H1 (cell line): ENCODE data around the gene TFB1M. TPM values are rescaled to one million over a fixed set of nuclear protein-coding genes. Genes with fewer than 3 reads are reported as not detected.

Source experiments
- CTCF ChIA-PET: fragments of 300-600 bp; sonication (Branson Sonifier 250); formaldehyde crosslinking; loops from one replicate; lab custom pipeline; 2021; ENCODE audit not compliant: partially characterized antibody; lab: Charles Lee
- POLR2A ChIA-PET: fragments of 300-600 bp; sonication (Branson Sonifier 250); formaldehyde crosslinking; loops from one replicate; lab custom pipeline; 2021; ENCODE audit warnings: inconsistent platforms; ENCODE audit not compliant: partially characterized antibody; lab: Charles Lee
- DNase-seq, 2 experiments: peaks; one replicate each; pipeline versions ENCODE4 v3.0.0 to v3.0.0-alpha.2; 2010 to 2022; ENCODE audit warnings: low spot score in 2 of 2, low read depth in 1 of 2, mixed read lengths in 1 of 2
- FAIRE-seq: peaks from 2 replicates; lab custom pipeline; 2011; peaks lifted over from hg19 to GRCh38; lab: Jason Lieb, UNC
- H2AFZ ChIP-seq: 2 replicates; pipeline ENCODE4 v1.8.1; 2012; ENCODE audit warnings: low read length, inconsistent platforms
- H2AK5ac ChIP-seq: 2 replicates; pipeline ENCODE4 v1.6.1; 2013; ENCODE audit warnings: low read depth, low read length
- H2BK120ac ChIP-seq: replicated peaks from 2 replicates; pipeline ENCODE3; 2013; ENCODE audit warnings: low read depth, low read length, inconsistent platforms
- H2BK12ac ChIP-seq: 2 replicates; pipeline ENCODE4 v1.6.1; 2013; ENCODE audit warnings: low read depth, low read length
- H2BK15ac ChIP-seq: 2 replicates; pipeline ENCODE4 v1.6.1; 2013; ENCODE audit warnings: low read length
- H2BK20ac ChIP-seq: 2 replicates; pipeline ENCODE4 v1.6.1; 2013; ENCODE audit warnings: low read length
- H2BK5ac ChIP-seq: 2 replicates; pipeline ENCODE4 v1.6.1; 2013; ENCODE audit warnings: low read depth, low read length
- H3K14ac ChIP-seq: 2 replicates; pipeline ENCODE4 v1.6.1; 2013; ENCODE audit warnings: inconsistent platforms; ENCODE audit not compliant: insufficient read length
- H3K18ac ChIP-seq: 2 replicates; pipeline ENCODE4 v1.6.1; 2013; ENCODE audit warnings: low read length; ENCODE audit errors: extremely low read depth
- H3K23ac ChIP-seq: 2 replicates; pipeline ENCODE4 v1.6.1; 2013; ENCODE audit warnings: inconsistent platforms; ENCODE audit not compliant: insufficient read length
- H3K23me2 ChIP-seq: 2 replicates; pipeline ENCODE4 v1.6.1; 2013; ENCODE audit warnings: low read depth, low read length
- H3K27ac ChIP-seq: 2 replicates; pipeline ENCODE4 v1.6.1; 2011; ENCODE audit warnings: low read depth, low read length, inconsistent platforms
- H3K27me3 ChIP-seq, 4 experiments: replicated peaks in 1 of 4; 1 replicate in 1 of 4; 2 replicates in 3 of 4; pipeline versions ENCODE4 v1.6.1 to v1.8.1; 2011 to 2013; ENCODE audit warnings: low read length in 3 of 4, mild to moderate bottlenecking in 3 of 4, inconsistent platforms in 2 of 4, mixed read lengths in 2 of 4, moderate library complexity in 1 of 4; ENCODE audit not compliant: control insufficient read depth in 3 of 4, insufficient read depth in 3 of 4; ENCODE audit errors: extremely low read depth in 1 of 4
- H3K36me3 ChIP-seq, 4 experiments: 2 replicates each; pipeline versions ENCODE4 v1.6.1 to v1.8.1; 2011 to 2013; ENCODE audit warnings: mild to moderate bottlenecking in 4 of 4, low read length in 3 of 4, moderate library complexity in 2 of 4, control low read depth in 1 of 4, inconsistent platforms in 1 of 4; ENCODE audit not compliant: insufficient read depth in 4 of 4, control insufficient read depth in 2 of 4
- H3K4ac ChIP-seq: replicated peaks from 2 replicates; pipeline ENCODE3; 2013; ENCODE audit warnings: low read length, low read depth, mixed read lengths, inconsistent platforms; ENCODE audit not compliant: insufficient read length
- H3K4me1 ChIP-seq, 4 experiments: replicated peaks in 1 of 4; 1 replicate in 1 of 4; 2 replicates in 3 of 4; pipeline versions ENCODE4 v1.6.1 to v1.8.1; 2011 to 2013; ENCODE audit warnings: low read length in 3 of 4, inconsistent platforms in 2 of 4, mixed read lengths in 1 of 4; ENCODE audit not compliant: insufficient read depth in 4 of 4, control insufficient read depth in 3 of 4
- H3K4me2 ChIP-seq, 2 experiments: 2 replicates each; pipeline versions ENCODE4 v1.6.1 to v1.8.1; 2011 to 2013; ENCODE audit warnings: low read depth in 2 of 2, low read length in 2 of 2, control low read depth in 1 of 2, inconsistent platforms in 1 of 2, mild to moderate bottlenecking in 1 of 2; ENCODE audit not compliant: insufficient read depth in 1 of 2
- H3K4me3 ChIP-seq, 4 experiments: fragments of 200-600, 300-600 bp in 1 of 4; sonication (generic), shearing (Covaris generic), sonication (Bioruptor Twin) in 1 of 4; 2 replicates each; pipeline versions ENCODE4 v1.5.1 to v1.8.1; 2011 to 2016; ENCODE audit warnings: low read length in 4 of 4, low read depth in 3 of 4, control low read depth in 2 of 4, inconsistent platforms in 2 of 4, mild to moderate bottlenecking in 2 of 4, mixed read lengths in 1 of 4, moderate library complexity in 1 of 4; ENCODE audit not compliant: insufficient read depth in 2 of 4; ENCODE audit errors: extremely low read depth in 1 of 4
- H3K56ac ChIP-seq: replicated peaks from 2 replicates; pipeline ENCODE3; 2013; ENCODE audit warnings: low read depth, mild to moderate bottlenecking, mixed read lengths, low read length, inconsistent platforms; ENCODE audit not compliant: insufficient read length
- H3K79me1 ChIP-seq: 2 replicates; pipeline ENCODE4 v1.6.1; 2013; ENCODE audit warnings: low read depth, low read length, control low read depth
- H3K79me2 ChIP-seq, 2 experiments: 2 replicates each; pipeline versions ENCODE4 v1.6.1 to v1.8.1; 2012 to 2013; ENCODE audit warnings: low read length in 2 of 2, mild to moderate bottlenecking in 2 of 2, inconsistent platforms in 1 of 2; ENCODE audit not compliant: insufficient read depth in 2 of 2, control insufficient read depth in 1 of 2
- H3K9ac ChIP-seq, 4 experiments: replicated peaks in 1 of 4; 1 replicate in 1 of 4; 2 replicates in 3 of 4; pipeline versions ENCODE4 v1.6.1 to v1.8.1; 2011 to 2013; ENCODE audit warnings: low read depth in 3 of 4, low read length in 3 of 4, control low read depth in 2 of 4, mild to moderate bottlenecking in 2 of 4, moderate library complexity in 2 of 4, inconsistent platforms in 1 of 4; ENCODE audit errors: extremely low read depth in 1 of 4
- H3K9me3 ChIP-seq, 2 experiments: 2 replicates each; pipeline versions ENCODE4 v1.6.1 to v1.8.1; 2012 to 2013; ENCODE audit warnings: mild to moderate bottlenecking in 2 of 2, moderate library complexity in 2 of 2, control low read depth in 1 of 2, inconsistent platforms in 1 of 2, low read depth in 1 of 2, low read length in 1 of 2, mixed read lengths in 1 of 2; ENCODE audit not compliant: insufficient read depth in 2 of 2
- H4K20me1 ChIP-seq, 2 experiments: replicated peaks in 1 of 2; 2 replicates each; pipeline versions ENCODE3 to v1.8.1; 2011 to 2013; ENCODE audit warnings: inconsistent platforms in 2 of 2, low read length in 2 of 2, mild to moderate bottlenecking in 1 of 2; ENCODE audit not compliant: insufficient read depth in 2 of 2, control insufficient read depth in 1 of 2
- H4K5ac ChIP-seq: 2 replicates; pipeline ENCODE4 v1.6.1; 2013; ENCODE audit warnings: low read length, low read depth, mixed read lengths, inconsistent platforms; ENCODE audit not compliant: insufficient read length
- H4K8ac ChIP-seq: 2 replicates; pipeline ENCODE4 v1.8.0; 2013; ENCODE audit warnings: mild to moderate bottlenecking, moderate library complexity, low read length, inconsistent platforms; ENCODE audit not compliant: insufficient read depth; ENCODE audit errors: extremely low read depth
- H4K91ac ChIP-seq: replicated peaks from 2 replicates; pipeline ENCODE3; 2013; ENCODE audit warnings: low read length, mixed read lengths, inconsistent platforms; ENCODE audit not compliant: insufficient read length
- GTF2F1 ChIP-seq: IDR thresholded peaks from 2 replicates; pipeline ENCODE4 v1.6.1; 2012; ENCODE audit warnings: low read depth, low read length, improper control_type of control experiment, borderline replicate concordance
- JUND ChIP-seq: IDR thresholded peaks from 2 replicates; pipeline ENCODE4 v1.6.1; 2011; ENCODE audit warnings: mild to moderate bottlenecking, improper control_type of control experiment, low read length
- KDM1A ChIP-seq: fragments of 200-600, 300-600 bp; sonication (generic); IDR thresholded peaks from 2 replicates; pipeline ENCODE4 v1.7.1; 2016; ENCODE audit warnings: mild to moderate bottlenecking, low read length, borderline replicate concordance
- MAFK ChIP-seq: IDR thresholded peaks from 2 replicates; pipeline ENCODE4 v1.6.1; 2012; ENCODE audit warnings: low read depth, mild to moderate bottlenecking, improper control_type of control experiment, low read length
- NANOG ChIP-seq: IDR thresholded peaks from 2 replicates; pipeline ENCODE4 v1.6.1; 2011; ENCODE audit warnings: low read length, low read depth, mild to moderate bottlenecking, inconsistent platforms; ENCODE audit not compliant: insufficient read depth, poor library complexity, severe bottlenecking
- SP2 ChIP-seq: IDR thresholded peaks from 2 replicates; pipeline ENCODE4 v1.6.1; 2012; ENCODE audit warnings: mild to moderate bottlenecking, low read length, inconsistent platforms
- SP4 ChIP-seq: IDR thresholded peaks from 2 replicates; pipeline ENCODE4 v1.6.1; 2012; ENCODE audit warnings: low read length, inconsistent platforms
- TAF1 ChIP-seq: IDR thresholded peaks from 2 replicates; pipeline ENCODE4 v1.6.1; 2011; ENCODE audit warnings: mild to moderate bottlenecking, low read depth, low read length
- YY1 ChIP-seq: IDR thresholded peaks from 2 replicates; pipeline ENCODE4 v1.6.1; 2011; ENCODE audit warnings: low read depth, mild to moderate bottlenecking, low read length
- WGBS, 2 experiments: shearing (Covaris generic) in 1 of 2; methylation state at CpG; one replicate each; pipeline versions ENCODE4 v1.1.6 to v1.1.7; 2013 to 2015; ENCODE audit warnings: low lambda C conversion rate in 2 of 2, mixed read lengths in 2 of 2, inconsistent platforms in 1 of 2, low coverage in 1 of 2, missing lambda C conversion rate in 1 of 2; ENCODE audit not compliant: insufficient replicate concordance in 2 of 2, insufficient coverage in 1 of 2, insufficient read length in 1 of 2; ENCODE audit errors: extremely low coverage in 1 of 2, missing lambda C conversion rate in 1 of 2; 5-methylcytosine and 5-hydroxymethylcytosine counted together
- polyA plus RNA-seq, 7 experiments: library from polyadenylated mRNA; depleted of rRNA in 3 of 7; stranded (reverse) in 5 of 7; unstranded in 2 of 7; fragments of >200 nt in 5 of 7; fragments of 200-250 nt in 2 of 7; gene quantifications; 1 replicate in 5 of 7; 2 replicates in 1 of 7; 4 replicates in 1 of 7; pipeline versions ENCODE4 v1.2.1 to v1.2.3, GENCODE V29; 2011 to 2013; ENCODE audit warnings: missing spikeins in 2 of 7, mixed read lengths in 2 of 7
- total RNA-seq: library from RNA; stranded (reverse); fragmentation: NEBNext Ultra II Directional; extraction: Animal tissue kit (Norgen Biotek cat#: 25700); gene quantifications from 2 replicates; pipeline ENCODE4 v1.2.1, GENCODE V29; 2021

TFB1M gene
- total and polyA plus RNA-seq, 2 of the 8 experiments (the other 6 are each of a cell fraction or from before 2014, with no cell fraction given) = 28.2 to 49.4 TPM

GRCh38 chr6:155207223-155207622, 107.1 kb downstream of the TFB1M start:
- FAIRE-seq = no peak
- Histone ChIP-seq H3K27ac (no peak overlapping the region), H2BK120ac (no peak overlapping the region), H3K36me3 (peaks cover 0 to 9% (median 5%) of the 10 kb centered on the region in 4 experiments; a peak in 3 of 8 replicates), H2BK12ac (no peak overlapping the region), H3K27me3 (no peaks in the 10 kb centered on the region), H2BK15ac (no peak overlapping the region), H3K23me2 (no peaks in the 10 kb centered on the region), H4K20me1 (no peaks in the 10 kb centered on the region), H2AK5ac (no peak overlapping the region), H2BK20ac (no peak overlapping the region), H4K5ac (no peak overlapping the region), H4K8ac (no peak overlapping the region; the same call in 1 of the 2 replicates), H4K91ac (no peak overlapping the region), H3K9ac (no peak overlapping the region), H3K79me2 (no peaks in the 10 kb centered on the region), H3K56ac (no peak overlapping the region), H3K4me3 (no peak overlapping the region), H3K4ac (no peak overlapping the region), H3K4me2 (no peak overlapping the region), H3K18ac (no peak overlapping the region), H2BK5ac (no peak overlapping the region), H3K9me3 (no peaks in the 10 kb centered on the region), H3K14ac (no peak overlapping the region), H3K23ac (no peak overlapping the region), H2AFZ (no peak overlapping the region), H3K4me1 (peaks cover 0 to 4% (median 0%) of the 10 kb centered on the region in 4 experiments; a peak in 1 of 7 replicates), H3K79me1 (no peaks in the 10 kb centered on the region)
- ChIA-PET CTCF (interaction anchor here (1.2 to 3.0 kb wide), 6 partner anchors 10 to 279 kb away, joined by 3 to 19 read pairs (median 6); no protein-coding TSS in a partner anchor), POLR2A (no interaction called here)
- 96% methylated on average over 5 of the region's 5 CpGs; no CpG with 5 or more reads in 1 of the 2 experiments for WGBS, 2 experiments
- no peak for DNase-seq
- TF ChIP-seq TAF1 (no peak), YY1 (no peak), GTF2F1 (no peak), SP4 (no peak), KDM1A (no peak), JUND (no peak), SP2 (no peak), MAFK (no peak), NANOG (no peak)
